Gastroesophageal sphincter (tissue), 3 donors: ENCODE measurements around the gene TAF15.

Experiments used
- POLR2A ChIP-seq, 2 donors: fragments of 450-650 bp; IDR thresholded peaks; one replicate each; pipeline ENCODE4 v1.6.1; 2017; ENCODE audit warnings: antibody characterized with exemption in 2 of 2, mild to moderate bottlenecking in 2 of 2, moderate library complexity in 1 of 2
- TF ChIP-seq, protein P1 (sequence below), 4 experiments: fragments of 200-600 bp in 2 of 4; fragments of 450-650 bp in 2 of 4; sonication (generic) in 1 of 4; IDR thresholded peaks; one replicate each; pipeline ENCODE4 v1.5.1; 2017 to 2019; ENCODE audit warnings: antibody characterized with exemption in 4 of 4, mild to moderate bottlenecking in 2 of 4, moderate library complexity in 2 of 4

DNA sequence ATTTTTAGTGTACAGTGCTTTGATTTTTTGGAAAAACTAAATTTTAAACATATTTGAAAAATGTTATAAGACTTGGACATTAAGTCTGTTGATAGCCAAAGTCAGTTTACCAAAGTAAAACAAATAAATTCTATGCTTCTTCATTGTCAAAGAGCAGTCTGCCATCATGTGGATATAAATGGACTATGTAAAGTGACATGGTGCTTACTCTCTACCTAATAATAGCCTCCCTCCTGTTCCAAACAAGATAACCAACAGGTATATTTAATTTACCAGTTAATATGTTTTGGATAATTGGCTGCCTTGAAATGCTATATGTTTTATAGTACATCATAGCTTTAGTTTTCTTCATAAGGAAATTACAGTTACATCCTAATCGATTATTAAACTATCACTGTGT, 15.9 kb downstream of the TAF15 start:
- TF ChIP-seq, protein P1, sequence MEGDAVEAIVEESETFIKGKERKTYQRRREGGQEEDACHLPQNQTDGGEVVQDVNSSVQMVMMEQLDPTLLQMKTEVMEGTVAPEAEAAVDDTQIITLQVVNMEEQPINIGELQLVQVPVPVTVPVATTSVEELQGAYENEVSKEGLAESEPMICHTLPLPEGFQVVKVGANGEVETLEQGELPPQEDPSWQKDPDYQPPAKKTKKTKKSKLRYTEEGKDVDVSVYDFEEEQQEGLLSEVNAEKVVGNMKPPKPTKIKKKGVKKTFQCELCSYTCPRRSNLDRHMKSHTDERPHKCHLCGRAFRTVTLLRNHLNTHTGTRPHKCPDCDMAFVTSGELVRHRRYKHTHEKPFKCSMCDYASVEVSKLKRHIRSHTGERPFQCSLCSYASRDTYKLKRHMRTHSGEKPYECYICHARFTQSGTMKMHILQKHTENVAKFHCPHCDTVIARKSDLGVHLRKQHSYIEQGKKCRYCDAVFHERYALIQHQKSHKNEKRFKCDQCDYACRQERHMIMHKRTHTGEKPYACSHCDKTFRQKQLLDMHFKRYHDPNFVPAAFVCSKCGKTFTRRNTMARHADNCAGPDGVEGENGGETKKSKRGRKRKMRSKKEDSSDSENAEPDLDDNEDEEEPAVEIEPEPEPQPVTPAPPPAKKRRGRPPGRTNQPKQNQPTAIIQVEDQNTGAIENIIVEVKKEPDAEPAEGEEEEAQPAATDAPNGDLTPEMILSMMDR (IDR thresholded peaks at IDR 0.05): no peak
- no peak for TF ChIP-seq POLR2A (IDR thresholded peaks at IDR 0.05)
